HUES6 (cell line): ENCODE data around the gene MATR3.

Experiments used
- H3K27ac ChIP-seq: 2 replicates; pipeline ENCODE4 v1.7.0; 2013; ENCODE audit warnings: low read depth, mild to moderate bottlenecking, low read length, inconsistent platforms
- H3K27me3 ChIP-seq: 2 replicates; pipeline ENCODE4 v1.6.1; 2013; ENCODE audit warnings: low read length; ENCODE audit not compliant: control insufficient read depth, insufficient read depth
- H3K36me3 ChIP-seq: 2 replicates; pipeline ENCODE4 v1.6.1; 2013; ENCODE audit warnings: low read length; ENCODE audit not compliant: control insufficient read depth, insufficient read depth
- H3K4me1 ChIP-seq: 2 replicates; pipeline ENCODE4 v1.6.1; 2013; ENCODE audit warnings: low read length; ENCODE audit not compliant: control insufficient read depth, insufficient read depth
- H3K4me3 ChIP-seq: 2 replicates; pipeline ENCODE4 v1.5.1; 2013; ENCODE audit warnings: low read depth, low read length
- H3K9ac ChIP-seq: one replicate; pipeline ENCODE4 v1.6.1; 2013; ENCODE audit warnings: mild to moderate bottlenecking, low read length
- H3K9me3 ChIP-seq: 2 replicates; pipeline ENCODE4 v1.6.1; 2013; ENCODE audit warnings: low read depth, low read length; ENCODE audit not compliant: control insufficient read depth, insufficient read depth

MATR3 gene, protein sequence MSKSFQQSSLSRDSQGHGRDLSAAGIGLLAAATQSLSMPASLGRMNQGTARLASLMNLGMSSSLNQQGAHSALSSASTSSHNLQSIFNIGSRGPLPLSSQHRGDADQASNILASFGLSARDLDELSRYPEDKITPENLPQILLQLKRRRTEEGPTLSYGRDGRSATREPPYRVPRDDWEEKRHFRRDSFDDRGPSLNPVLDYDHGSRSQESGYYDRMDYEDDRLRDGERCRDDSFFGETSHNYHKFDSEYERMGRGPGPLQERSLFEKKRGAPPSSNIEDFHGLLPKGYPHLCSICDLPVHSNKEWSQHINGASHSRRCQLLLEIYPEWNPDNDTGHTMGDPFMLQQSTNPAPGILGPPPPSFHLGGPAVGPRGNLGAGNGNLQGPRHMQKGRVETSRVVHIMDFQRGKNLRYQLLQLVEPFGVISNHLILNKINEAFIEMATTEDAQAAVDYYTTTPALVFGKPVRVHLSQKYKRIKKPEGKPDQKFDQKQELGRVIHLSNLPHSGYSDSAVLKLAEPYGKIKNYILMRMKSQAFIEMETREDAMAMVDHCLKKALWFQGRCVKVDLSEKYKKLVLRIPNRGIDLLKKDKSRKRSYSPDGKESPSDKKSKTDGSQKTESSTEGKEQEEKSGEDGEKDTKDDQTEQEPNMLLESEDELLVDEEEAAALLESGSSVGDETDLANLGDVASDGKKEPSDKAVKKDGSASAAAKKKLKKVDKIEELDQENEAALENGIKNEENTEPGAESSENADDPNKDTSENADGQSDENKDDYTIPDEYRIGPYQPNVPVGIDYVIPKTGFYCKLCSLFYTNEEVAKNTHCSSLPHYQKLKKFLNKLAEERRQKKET

GRCh38 chr5:139293507-139294373 is at the start of gene MATR3:
TSS of gene MATR3 (plus strand) at chr5:139293740. CDS start at chr5:139307416, 13,676 bp downstream.
- peak within 1 kb of the TSS; percentile 100 for H3K27ac ChIP-seq
- H3K4me1 ChIP-seq, result peaks cover 30% of the 10 kb centered on the region
- H3K9ac ChIP-seq, result peak within 1 kb of the TSS; percentile 96

DNA sequence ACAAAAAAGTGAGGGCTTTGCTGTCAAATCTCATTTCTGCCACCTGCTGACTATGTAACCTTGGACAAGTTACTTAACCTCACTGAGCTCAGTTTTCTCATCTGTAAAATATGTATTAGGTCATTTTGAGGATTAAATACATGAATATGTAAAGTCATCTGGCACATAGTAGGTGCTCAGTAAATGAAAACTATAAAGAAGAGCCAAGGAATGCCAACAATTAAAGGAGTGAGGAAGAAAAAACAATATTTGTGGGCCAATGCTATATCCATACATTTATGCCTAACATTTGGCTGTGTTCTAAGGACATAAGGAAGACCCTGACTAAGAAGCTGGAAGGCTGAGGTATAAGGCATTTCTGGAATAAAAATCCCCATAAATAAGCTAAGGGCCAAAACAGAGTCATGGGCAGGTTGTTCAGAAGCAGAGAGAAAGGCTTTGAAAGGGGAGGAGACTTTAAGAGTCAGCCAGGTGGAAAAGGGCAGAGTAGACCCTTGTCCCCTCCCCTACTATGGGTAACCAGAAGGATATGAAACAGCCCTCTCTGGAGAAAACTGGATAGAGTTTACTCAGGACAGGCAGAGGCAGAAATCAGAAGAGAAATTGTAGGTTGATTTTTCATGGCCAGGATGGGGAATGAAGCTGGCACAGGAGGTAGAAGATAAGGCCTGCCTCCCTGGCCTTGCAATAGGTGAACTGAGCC is 47.8 kb upstream of the MATR3 start:
- Histone ChIP-seq H3K9me3 (no peaks in the 10 kb centered on the region), H3K27ac (no peak overlapping the region), H3K4me1 (peaks cover 9% of the 10 kb centered on the region), H3K36me3 (no peaks in the 10 kb centered on the region), H3K9ac (no peak overlapping the region), H3K4me3 (no peak overlapping the region), H3K27me3 (no peaks in the 10 kb centered on the region)

More at GRCh38 chr5:139293507-139294373, at the start of gene MATR3:
- H3K4me3 ChIP-seq, result peak within 1 kb of the TSS; percentile 84
- peaks cover 9% of the 10 kb centered on the region; the same call in 1 of the 2 replicates for H3K36me3 ChIP-seq
- no peaks in the 10 kb centered on the region for H3K27me3 ChIP-seq
- H3K9me3 ChIP-seq, result no peaks in the 10 kb centered on the region

- Histone ChIP-seq H3K4me3 (no peak overlapping the region), H3K27me3 (no peaks in the 10 kb centered on the region), H3K9me3 (no peaks in the 10 kb centered on the region), H3K27ac (no peak overlapping the region), H3K4me1 (peaks cover 9% of the 10 kb centered on the region), H3K9ac (no peak overlapping the region), H3K36me3 (no peaks in the 10 kb centered on the region)
These were observed 47.1 kb upstream of the MATR3 start for GRCh38 chr5:139246394-139246793.

GRCh38 chr5:139248826-139249453 is 44.6 kb upstream of the MATR3 start:
- Histone ChIP-seq H3K4me1 (peaks cover 9% of the 10 kb centered on the region), H3K9ac (no peak overlapping the region)

DNA sequence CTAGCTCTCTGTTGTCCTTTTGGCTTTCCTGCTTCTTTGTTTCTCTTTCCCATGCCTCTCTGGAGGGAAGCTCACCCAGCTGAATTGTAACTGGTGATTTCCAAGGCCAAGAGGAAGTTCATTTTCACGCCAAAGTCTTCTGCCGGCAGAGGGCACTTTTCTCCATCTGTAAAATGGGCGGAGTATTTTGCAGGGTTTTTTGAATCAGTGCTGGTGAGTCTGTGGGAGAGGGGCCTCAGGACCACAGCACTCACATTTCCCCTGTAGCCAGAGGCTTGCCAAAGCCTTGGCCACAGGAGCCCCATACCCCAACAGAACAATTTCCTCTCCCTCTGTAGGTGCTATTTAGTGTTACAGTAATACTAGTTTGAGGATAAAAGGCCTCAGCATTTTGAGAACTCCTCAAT is 42.3 kb upstream of the MATR3 start:
- H3K36me3 ChIP-seq, result no peaks in the 10 kb centered on the region
- no peak overlapping the region for H3K27ac ChIP-seq
- H3K4me1 ChIP-seq, result peaks cover 4% of the 10 kb centered on the region
- no peaks in the 10 kb centered on the region for H3K27me3 ChIP-seq
- no peaks in the 10 kb centered on the region for H3K9me3 ChIP-seq
- H3K4me3 ChIP-seq, result no peak overlapping the region
- H3K9ac ChIP-seq, result no peak overlapping the region

More at GRCh38 chr5:139248826-139249453, 44.6 kb upstream of the MATR3 start:
- Histone ChIP-seq H3K9me3 (no peaks in the 10 kb centered on the region), H3K4me3 (no peak overlapping the region), H3K27ac (no peak overlapping the region), H3K36me3 (no peaks in the 10 kb centered on the region), H3K27me3 (no peaks in the 10 kb centered on the region)

GRCh38 chr5:139251695-139252288 is 41.7 kb upstream of the MATR3 start:
- H3K9me3 ChIP-seq, result no peaks in the 10 kb centered on the region
- peaks cover under 1% of the 10 kb centered on the region for H3K4me1 ChIP-seq
- H3K27ac ChIP-seq, result no peak overlapping the region
- no peaks in the 10 kb centered on the region for H3K27me3 ChIP-seq
- H3K4me3 ChIP-seq, result no peak overlapping the region
- no peak overlapping the region for H3K9ac ChIP-seq
- H3K36me3 ChIP-seq, result no peaks in the 10 kb centered on the region

DNA sequence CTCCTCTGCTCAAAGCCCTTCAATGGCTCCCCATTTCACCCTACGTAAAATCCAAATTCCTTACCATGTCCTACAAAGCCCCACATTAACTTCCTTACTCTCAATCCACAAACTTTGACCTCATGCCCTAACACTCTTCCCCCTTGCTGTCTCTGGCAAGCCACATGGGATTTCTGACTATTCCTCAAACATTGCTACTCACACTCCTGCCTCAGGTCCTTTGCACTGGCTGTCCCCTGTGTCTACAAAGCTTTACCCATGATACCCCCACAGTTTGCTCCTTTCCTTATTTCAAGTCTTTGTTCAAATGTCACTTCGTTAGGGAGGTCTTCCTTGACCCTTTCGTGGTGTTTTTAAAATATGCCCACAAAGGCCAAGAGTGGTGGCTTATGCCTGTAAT is 40.4 kb upstream of the MATR3 start:
- H3K4me3 ChIP-seq, result no peak overlapping the region
- H3K36me3 ChIP-seq, result no peaks in the 10 kb centered on the region
- H3K9ac ChIP-seq, result no peak overlapping the region
- no peaks in the 10 kb centered on the region for H3K27me3 ChIP-seq
- no peaks in the 10 kb centered on the region for H3K9me3 ChIP-seq
- no peaks in the 10 kb centered on the region for H3K4me1 ChIP-seq
- H3K27ac ChIP-seq, result no peak overlapping the region

DNA sequence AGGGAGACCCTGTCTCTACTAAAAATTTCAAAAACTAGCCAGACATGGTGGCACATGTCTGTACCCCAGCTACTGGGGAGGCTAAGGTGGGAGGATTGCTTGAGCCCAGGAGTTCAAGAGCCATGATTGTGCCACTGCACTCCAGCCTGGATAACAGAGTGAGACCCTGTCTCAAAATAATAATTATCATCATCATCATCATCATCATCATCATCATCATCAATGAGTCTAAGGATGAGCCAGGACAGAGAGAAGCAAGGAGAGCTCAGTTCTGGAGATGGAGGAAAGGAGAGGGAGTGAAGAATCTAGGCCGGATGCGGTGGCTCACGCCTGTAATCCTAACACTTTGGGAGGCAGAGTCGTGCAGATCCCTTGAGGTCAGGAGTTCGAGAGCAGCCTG is 36.7 kb upstream of the MATR3 start:
- no peak overlapping the region for H3K9ac ChIP-seq
- no peak overlapping the region for H3K27ac ChIP-seq
- no peaks in the 10 kb centered on the region for H3K36me3 ChIP-seq
- H3K4me1 ChIP-seq, result no peaks in the 10 kb centered on the region
- H3K9me3 ChIP-seq, result no peaks in the 10 kb centered on the region
- H3K4me3 ChIP-seq, result no peak overlapping the region
- no peaks in the 10 kb centered on the region for H3K27me3 ChIP-seq

- H3K36me3 ChIP-seq, result no peaks in the 10 kb centered on the region
- no peaks in the 10 kb centered on the region for H3K27me3 ChIP-seq
- H3K9ac ChIP-seq, result no peak overlapping the region
- H3K27ac ChIP-seq, result no peak overlapping the region
- H3K4me3 ChIP-seq, result no peak overlapping the region
- no peaks in the 10 kb centered on the region for H3K9me3 ChIP-seq
- H3K4me1 ChIP-seq, result peaks cover 3% of the 10 kb centered on the region; the same call in 1 of the 2 replicates
These were observed 31.3 kb upstream of the MATR3 start for GRCh38 chr5:139262059-139262741.
